Stimulated activated CD8-positive, alpha-beta memory T cell treated with anti-CD3 and anti-CD28 coated beads, Interleukin-4, amount 100 ng/mL, for 1 hour (primary cell): ENCODE results near the gene BDNF.
"Not testable (repeated sequence)": the region's sequence is repeated elsewhere in the genome, so short reads cannot be mapped to it uniquely, and the experiment has no call there.

Experiments used
- DNase-seq, 2 donors: peaks; one replicate each; pipeline ENCODE4 v3.0.0-alpha.2; 2020; ENCODE audit warnings: low read depth in 2 of 2, low spot score in 1 of 2

BDNF gene

DNA sequence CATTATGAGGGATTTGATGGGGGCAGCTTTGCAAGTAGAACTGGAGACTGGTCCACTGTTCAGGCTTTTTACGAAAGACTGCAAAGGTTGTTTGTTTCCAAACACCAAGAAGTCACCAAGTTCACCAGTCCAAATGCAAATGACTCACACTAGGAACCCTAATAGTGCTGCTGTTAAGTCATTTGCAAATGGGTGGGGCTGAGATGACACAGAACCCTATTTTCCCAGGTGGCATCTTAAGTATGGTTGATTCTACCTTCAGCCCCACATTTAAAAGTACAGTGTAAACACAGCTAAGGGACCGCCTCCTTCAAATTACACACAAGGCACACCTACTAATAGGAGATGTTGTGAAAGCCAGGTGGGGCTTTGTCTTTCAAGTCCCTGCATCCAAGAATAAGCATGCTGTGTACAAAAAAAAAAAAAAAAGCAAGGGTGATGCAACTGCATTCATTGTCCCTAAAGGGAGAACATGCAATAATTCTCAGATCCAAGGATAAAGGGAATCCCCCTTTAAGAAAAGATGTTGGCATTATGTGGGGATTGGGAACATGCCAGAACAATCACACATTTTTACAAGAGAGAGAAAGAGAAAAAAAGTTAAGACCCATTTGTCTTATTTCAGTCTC is 27.3 kb downstream of the BDNF start:
- no peak for DNase-seq

DNA sequence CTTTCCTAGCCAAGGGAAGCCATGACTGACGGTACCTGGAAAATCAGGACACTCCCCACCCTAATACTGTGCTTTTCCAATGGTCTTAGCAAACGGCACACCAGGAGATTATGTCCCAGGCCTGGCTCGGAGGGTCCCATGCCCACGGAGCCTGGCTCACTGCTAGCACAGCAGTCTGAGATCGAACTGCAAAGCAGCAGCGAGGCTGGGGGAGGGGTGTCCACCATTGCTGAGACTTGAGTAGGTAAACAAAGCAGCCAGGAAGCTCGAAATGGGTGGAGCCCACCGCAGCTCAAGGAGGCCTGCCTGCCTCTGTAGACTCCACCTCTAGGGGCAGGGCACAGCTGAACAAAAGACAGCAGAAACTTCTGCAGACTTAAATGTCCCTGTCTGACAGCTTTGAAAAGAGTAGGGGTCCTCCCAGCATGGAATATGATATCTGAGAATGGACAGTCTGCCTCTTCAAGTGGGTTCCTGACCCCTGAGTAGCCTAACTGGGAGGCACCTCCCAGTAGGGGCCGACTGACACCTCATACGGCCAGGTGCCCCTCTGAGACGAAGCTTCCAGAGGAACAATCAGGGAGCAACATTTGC is 34.6 kb downstream of the BDNF start:
- not testable (repeated sequence) for DNase-seq

DNA sequence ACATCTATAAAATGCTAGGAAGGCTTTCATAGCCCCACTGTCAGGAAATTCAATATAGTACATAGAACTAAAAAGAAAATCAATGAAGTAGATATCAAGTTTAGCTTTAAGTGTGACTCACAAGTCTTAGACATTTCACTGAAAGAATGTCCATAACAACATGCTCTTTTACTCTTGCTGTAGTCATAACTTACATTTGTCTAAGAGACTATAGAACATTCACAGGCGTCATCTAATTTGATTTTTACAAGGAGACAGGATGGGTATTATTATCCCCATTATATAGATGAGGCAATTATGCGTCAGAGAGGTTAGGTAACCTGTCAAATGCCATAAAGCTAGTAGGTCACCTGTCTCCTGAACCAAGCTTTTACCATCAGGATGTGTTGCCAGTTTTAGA is 36.9 kb downstream of the BDNF start:
- DNase-seq, result no peak

DNA sequence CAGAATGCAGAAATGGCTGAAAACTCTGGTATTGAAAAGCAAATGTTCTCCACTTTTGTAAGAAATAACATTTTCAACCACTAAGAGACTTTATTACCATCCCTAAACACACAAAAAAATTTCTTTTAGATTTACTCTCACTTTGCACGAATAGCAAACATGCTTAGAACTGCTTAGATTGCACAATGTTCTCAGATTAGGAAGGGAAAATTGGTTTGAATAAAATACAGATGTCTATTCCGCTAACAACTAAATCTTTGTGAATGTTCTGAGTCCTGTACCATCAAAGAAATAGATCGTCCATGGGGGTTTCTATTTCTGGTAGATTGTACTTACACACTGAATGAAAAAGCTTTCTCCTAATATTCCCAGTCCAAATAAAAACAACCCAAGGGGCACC is 40.1 kb downstream of the BDNF start:
- DNase-seq, result no peak

DNA sequence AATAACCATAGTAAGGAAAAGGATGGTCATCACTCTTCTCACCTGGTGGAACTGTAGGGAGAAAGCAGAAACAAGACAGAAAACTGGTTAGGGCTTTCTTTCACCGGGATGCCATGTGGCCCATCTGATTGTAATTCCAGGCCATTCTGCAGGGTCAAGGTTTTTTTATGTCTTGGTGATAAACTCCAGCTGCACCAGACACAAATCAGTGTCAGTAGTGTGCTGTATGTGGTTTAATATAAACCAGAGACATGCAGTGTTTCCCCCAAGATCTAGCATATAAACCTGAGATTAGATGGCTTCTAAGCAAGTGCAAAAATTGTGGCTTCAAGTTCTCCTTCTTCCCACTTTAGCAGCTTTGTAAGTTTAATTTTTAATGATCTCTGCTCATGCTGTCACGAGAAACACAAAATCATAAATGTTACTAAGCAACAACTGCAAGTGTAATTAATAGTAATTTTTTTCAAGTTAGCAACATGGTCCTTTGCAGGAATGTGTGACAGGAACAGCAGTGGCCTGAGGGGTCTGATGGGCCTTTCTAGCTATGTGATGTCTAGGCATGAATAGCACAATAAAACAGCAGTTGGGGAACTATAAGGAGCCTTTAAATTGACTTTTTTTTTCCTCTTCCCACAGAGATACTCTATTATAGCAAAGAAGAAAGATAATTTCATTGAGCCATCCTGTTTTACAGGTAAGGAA is 41.6 kb downstream of the BDNF start:
- no peak for DNase-seq

DNA sequence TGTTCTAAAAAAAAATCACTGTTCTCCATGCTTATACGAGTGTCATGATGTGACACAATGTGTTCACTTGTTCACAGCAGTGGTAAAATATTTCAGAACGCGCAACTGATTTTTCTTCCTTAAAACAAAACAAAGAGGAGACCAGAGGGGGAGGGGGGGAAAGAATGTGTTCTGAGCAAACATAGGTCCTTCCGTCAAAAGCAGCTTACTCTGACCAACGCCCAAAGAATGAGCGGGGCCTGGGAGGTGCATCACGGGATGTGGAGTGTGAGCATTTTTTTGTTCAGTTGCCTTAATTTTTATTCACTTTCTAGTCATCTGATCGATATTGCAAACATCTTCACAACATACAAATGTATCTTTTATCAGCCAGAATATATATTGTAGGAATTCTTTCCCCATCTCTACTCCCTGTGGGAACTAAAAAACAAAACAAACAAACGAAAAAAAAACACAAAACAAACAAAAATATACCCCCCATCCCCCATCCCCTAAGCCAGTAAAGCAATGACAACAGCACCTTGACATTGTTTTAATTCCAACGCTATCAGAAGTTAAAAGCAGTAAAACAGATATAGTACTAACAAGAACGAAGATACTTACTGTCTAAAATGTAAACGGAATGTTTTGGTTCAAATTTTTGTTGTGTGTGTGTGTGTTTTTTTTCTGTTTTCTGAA is 43.3 kb downstream of the BDNF start:
- no peak for DNase-seq

DNA sequence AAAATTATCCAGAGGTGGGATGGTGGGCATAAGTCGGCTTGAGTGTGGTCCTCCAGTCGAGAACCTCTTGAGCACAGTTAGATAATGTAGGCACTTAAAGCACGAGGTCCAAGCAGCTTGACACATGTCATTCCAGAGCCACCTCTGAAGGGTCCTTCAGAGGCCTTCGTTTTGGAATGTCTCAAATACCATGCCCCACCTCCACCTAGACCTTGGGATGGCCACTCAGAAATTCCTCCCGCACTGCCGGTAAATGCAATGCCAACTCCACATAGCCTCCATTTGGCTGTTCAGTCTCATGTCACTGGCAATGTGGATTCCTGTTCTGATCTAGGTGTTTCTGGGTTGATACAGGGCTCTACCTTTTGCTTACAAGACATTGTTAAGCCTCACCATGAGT is 43.9 kb downstream of the BDNF start:
- DNase-seq, result no peak

DNA sequence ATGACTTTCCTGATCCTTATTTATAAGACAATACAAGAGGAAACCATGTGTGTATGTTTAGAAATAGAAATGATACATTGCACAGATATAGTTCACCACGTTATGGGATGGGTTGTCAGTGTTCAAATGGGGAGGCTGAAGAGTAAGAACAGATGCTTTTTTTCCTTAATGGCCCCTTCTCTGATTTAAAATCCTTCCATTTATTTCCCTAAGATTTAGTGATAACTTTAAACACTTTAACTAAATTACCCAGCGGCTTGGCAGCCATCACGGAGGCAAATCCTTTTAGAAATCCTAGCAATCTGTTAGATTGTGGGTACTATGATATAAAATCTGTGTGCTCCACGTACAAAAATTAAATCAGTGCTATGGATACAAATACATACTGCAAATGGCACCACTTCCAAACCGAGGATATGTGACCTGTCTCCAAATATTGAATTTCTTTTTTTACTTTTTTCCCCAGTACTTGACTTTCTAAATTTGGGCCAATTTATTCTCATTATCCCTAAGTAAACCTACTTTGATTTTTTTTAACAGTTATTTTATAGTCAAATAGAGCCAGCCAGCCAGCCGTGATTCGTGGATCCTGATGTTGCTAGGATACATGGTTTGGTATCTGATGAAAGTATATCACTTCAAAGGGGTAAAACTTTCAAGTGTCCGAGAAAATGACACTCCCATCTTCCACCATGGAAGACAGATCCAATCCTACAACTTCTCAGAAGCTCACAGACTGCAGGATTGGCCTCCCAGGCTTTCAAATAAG is 46.1 kb downstream of the BDNF start:
- DNase-seq, result no peak

DNA sequence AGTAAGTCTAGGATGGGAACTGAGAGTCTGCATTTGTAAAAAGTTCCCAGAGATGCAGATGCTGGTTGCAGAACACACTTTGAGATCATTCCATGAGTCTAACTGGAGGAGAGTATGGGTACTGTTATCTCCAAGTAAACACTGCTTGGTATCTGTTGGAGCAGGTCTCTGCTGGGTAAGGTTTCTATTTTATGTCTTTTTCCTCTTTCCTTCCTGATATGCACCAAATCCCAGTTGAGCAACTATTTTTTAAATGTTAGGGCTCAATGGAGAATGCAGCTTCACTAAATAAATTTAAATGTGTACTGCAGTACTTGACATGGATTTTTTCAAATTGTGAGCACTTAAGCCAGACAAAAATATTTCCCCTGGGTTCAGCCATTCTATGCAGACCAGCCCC is 48.5 kb downstream of the BDNF start:
- DNase-seq, result no peak

DNA sequence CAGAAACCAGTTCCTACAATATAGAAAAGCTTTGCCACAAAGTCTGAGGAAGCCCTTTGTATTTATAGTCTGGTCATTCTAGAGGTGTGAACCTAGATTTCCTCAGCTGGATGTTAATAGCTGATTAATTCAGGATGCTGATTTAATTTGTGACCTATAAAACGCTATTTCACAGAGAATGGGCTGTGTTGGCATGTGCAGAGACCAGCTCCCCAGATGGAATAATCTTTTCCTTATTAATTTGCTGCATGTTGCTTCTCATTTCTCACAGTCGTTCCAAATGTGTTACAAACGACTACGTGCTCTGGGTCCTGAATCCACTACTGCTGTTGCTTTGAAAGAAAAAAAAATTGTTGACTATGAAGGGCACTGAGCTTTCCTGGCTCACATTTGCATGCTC is 49.3 kb downstream of the BDNF start:
- no peak for DNase-seq

DNA sequence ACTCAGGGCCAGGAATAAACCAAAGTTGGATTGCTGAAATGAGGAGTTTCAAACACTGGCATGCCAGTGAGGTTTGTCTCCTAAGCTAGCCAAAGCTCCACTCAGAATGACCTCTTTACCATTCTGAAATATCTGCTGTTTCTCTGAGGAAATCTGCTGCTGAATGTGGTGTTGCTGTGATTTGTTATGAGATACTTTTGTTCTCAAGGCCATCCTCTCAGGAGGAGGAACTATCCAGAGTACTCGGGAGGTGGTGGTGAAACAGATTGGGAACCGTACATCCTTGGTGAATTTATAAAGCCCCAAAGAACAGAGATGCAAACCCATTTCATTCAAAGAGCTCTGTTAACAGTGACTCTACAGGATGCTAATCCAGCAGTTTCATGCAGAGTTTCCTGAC is 50.5 kb downstream of the BDNF start:
- DNase-seq, result no peak

DNA sequence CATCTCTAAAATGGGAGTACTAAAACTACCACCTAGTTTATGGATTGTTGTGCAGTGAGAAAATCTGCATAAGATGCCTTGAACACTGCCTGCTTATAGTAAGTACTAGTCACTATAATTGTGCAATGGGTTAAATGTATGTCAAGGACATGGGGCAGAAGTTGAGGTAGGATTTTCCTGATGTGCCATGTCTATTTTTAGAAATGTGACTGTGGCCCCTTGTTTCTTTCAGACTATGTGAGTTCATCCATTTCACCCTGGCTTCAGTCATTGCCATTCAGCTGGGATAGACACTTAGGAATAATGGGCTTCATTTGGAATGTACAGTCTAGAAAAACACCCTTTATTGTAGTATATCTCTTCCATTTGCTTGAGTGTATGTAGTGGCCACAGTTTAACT is 51.4 kb downstream of the BDNF start:
- no peak for DNase-seq

DNA sequence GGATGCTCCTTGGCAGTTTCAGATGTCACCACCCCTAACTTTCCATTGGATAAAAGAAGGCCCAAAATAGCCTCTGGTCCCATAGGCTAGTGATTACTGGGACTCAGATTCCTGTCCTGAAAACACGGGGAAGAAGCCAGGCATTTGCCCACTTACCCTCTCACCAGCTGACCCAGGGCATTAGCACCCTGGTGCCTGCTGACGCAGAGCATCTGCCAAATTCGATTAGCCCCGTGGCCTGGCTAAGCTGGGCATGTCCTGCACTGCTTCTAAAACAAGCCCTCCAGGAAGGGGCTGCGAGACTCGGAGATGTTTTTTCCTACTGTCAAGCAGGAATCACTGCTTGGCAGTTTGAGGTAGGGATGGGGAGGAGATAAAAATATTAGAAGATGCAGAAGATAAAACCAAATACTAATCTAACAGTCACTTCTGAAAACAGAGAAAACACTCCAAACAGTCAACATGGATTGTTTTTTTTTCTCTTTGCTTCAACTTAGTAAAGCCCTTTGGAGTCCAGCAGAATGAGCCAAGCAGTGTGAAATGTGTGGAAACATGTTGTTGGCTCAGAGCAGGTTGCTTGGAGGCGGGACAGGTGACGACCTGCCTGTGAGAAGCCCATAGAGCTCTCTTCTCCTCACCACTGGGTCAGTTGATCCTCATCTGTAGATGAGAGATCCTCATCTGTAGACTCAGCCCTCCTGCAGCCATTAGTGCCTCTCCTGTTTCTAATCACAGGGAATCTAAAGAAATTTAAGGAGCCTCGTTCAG is 54.0 kb downstream of the BDNF start:
- DNase-seq, result no peak

DNA sequence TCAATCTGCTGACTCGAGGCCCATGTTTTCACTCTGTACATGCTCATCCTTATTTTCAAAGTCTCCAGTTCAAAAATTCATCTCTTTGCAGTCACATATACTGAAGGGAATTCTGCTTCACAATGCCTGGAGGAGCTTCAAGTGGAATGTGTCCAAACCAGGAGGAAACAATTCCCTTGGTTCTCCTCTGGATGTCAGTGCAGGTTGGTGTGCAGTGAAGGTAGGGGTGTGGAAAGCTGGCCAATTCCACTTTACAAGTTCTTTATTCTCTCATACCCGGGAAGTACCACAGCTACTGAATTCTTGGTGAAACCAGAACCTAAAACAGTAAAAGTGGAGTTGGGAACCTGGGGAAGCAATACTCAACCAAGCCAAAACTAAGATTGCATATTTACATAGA is 57.3 kb downstream of the BDNF start:
- no peak for DNase-seq

DNA sequence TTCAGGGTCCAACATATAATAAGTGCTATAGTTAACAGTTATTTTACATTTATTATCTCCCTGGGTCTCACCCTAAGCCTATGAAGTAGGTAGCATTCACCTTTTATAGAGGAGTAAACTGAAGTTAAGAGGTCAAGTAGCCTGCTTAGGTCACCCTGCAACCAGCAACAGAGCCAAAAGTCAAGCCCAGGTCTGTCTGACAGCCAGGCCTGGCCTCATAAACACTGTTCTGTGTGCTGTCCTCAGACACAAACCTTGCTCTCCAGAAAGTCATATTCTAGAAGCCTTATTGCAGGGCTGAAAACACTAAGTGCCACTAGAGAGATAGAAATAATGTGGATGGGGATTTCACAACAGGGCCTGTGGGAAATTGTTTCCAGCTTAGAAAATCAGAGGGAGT is 59.3 kb downstream of the BDNF start:
- no peak for DNase-seq

DNA sequence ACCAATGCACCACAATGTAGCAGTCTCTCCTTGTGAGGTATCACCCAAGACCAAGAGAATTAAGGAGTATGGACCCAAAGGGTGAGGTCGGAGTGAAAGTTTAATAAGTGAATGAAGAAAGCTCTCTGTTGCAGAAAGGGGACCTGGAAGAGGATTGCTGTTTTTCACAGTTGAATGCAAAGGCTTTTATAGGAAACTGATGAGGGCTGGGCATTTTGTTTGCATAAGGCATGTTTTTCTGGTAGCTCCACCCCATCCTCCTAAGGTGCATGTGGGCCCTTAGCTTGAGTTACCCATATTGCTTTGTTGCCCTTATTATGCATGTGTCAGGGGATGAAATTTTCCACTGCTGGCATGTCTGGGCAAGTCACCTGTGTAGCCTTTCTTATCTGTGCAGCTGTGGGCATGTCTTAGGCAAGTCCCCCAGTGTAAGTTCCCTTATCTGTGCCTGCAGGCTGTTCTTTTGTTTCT is 64.7 kb downstream of the BDNF start:
- no peak for DNase-seq

DNA sequence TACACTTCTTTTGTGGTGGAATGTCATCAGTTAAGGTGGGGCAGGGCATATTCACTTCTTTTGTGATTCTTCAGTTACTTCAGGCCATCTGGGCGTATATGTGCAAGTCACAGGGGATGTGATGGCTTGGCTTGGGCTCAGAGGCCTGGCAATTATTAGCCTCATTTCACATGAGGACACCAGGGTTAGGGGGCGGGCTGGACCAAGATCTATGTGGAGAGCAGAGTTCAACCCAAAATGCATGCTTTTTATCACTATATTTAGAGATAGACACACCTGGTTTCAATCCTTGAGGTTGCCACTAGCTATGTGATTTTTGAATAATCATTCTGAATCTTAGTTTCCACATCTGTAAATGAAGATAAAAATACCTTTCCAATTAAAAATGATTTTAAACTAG is 65.5 kb downstream of the BDNF start:
- not testable (repeated sequence) for DNase-seq

DNA sequence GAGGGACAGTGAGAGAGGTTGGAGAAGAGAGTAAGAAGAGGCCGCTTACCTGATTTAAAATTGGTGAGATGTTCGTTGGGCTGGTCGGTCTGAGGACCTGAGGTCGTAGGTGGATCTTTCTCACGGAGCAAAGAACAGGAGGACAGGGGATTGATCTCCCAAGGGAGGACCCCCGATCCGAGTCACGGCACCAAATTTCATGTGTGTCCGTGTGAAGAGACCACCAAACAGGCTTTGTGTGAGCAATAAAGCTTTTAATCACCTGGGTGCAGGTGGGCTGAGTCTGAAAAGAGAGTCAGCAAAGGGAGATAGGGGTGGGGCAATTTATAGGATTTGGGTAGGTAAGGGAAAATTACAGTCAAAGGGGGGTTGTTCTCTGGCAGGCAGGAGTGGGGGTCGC is 66.0 kb downstream of the BDNF start:
- not testable (repeated sequence) for DNase-seq

DNA sequence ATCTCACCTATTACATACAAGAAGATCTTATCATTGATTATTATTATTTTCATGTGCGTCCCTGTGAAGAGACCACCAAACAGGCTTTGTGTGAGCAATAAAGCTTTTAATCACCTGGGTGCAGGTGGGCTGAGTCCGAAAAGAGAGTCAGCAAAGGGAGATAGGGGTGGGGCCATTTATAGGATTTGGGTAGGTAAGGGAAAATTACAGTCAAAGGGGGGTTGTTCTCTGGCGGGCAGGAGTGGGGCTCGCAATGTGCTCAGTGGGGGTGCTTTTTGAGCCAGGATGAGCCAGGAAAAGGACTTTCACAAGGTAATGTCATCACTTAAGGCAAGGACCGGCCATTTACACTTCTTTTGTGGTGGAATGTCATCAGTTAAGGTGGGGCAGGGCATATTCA is 71.2 kb downstream of the BDNF start:
- DNase-seq, result not testable (repeated sequence)

DNA sequence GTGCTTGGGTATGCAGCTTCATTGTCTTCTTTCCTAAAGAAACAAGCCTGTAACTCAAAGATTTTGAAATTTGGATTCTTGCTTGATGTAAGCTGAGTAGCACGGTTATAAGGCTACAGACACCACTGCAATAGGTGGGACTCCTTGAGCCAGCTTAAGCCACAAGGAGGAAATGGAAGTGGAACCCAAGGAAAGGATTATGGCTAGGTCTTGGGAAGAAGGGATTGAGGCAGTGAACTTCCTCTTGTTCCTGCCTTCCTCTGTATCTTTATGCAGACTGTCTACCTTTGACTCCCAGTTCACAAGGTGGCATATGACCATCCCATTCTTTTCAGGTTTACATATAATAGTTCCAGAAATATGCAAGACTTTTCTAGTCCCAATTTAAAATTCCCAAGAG is 72.3 kb downstream of the BDNF start:
- no peak for DNase-seq
